Thoracic aorta (tissue), 2 donors: ENCODE measurements around the gene ZDHHC9. TPM values are rescaled to one million over a fixed set of nuclear protein-coding genes. Genes with fewer than 3 reads are reported as not detected.

ENCODE experiments used
- ATAC-seq: fragments of 150-250 bp; one replicate; pipeline ENCODE4 v1.8.0; 2017; ENCODE audit warnings: low read depth; ENCODE audit not compliant: insufficient number of reproducible peaks, low FRiP score
- DNase-seq: peaks from one replicate; pipeline ENCODE4 v3.0.0-alpha.2; 2020; ENCODE audit warnings: low spot score
- H3K27ac ChIP-seq, 2 donors: fragments of 200-600 bp; sonication (generic); 1 replicate in 1 of 2; 2 replicates in 1 of 2; pipeline ENCODE4 v1.5.1; 2016; ENCODE audit warnings: mild to moderate bottlenecking in 2 of 2, moderate library complexity in 2 of 2
- H3K27me3 ChIP-seq: fragments of 200-600 bp; sonication (generic); replicated peaks from 2 replicates; pipeline ENCODE4 v1.6.0; 2016; ENCODE audit warnings: mild to moderate bottlenecking; ENCODE audit not compliant: insufficient read depth
- H3K36me3 ChIP-seq: fragments of 200-600 bp; sonication (generic); one replicate; pipeline ENCODE4 v1.5.1; 2016
- H3K4me1 ChIP-seq, 2 donors: fragments of 200-600 bp; sonication (generic); 1 replicate in 1 of 2; 2 replicates in 1 of 2; pipeline versions ENCODE4 v1.5.1 to v1.6.0; 2016; ENCODE audit warnings: low read depth in 2 of 2, mild to moderate bottlenecking in 1 of 2; ENCODE audit not compliant: control insufficient read depth in 1 of 2
- H3K4me3 ChIP-seq: fragments of 200-600 bp; sonication (generic); 2 replicates; pipeline ENCODE4 v1.5.1; 2016; ENCODE audit warnings: mild to moderate bottlenecking
- H3K9me3 ChIP-seq: fragments of 200-600 bp; sonication (generic); 2 replicates; pipeline ENCODE4 v1.5.1; 2016
- CTCF ChIP-seq: fragments of 200-600 bp; sonication (generic); IDR thresholded peaks from one replicate; pipeline ENCODE4 v1.5.1; 2019; ENCODE audit warnings: antibody characterized with exemption
- total RNA-seq, 2 donors: library from RNA; depleted of rRNA; stranded (reverse); fragments of >200 nt; gene quantifications; one replicate each; pipeline versions ENCODE4 v1.1.0 to v1.2.3, GENCODE V29; 2016

The ZDHHC9 gene
- total RNA-seq, 2 donors from 2014 or later, result 18.3 to 38.4 TPM

GRCh38 chrX:129824620-129825019 lies 19.1 kb downstream of the ZDHHC9 start:
- no peak for TF ChIP-seq CTCF
- H3K4me1 ChIP-seq, result no peaks in the 10 kb centered on the region
- H3K27me3 ChIP-seq, result no peaks in the 10 kb centered on the region
- DNase-seq (no peak), ATAC-seq (no peak)
- no peak overlapping the region for H3K27ac ChIP-seq
- no peaks in the 10 kb centered on the region for H3K9me3 ChIP-seq
- H3K4me3 ChIP-seq, result no peak overlapping the region
- H3K36me3 ChIP-seq, result peaks cover 3% of the 10 kb centered on the region

- no peak for DNase-seq
- no peaks in the 10 kb centered on the region for H3K27me3 ChIP-seq
- no peaks in the 10 kb centered on the region for H3K4me1 ChIP-seq
- peaks cover 3% of the 10 kb centered on the region for H3K36me3 ChIP-seq
- no peak overlapping the region for H3K4me3 ChIP-seq
- no peak for ATAC-seq
- H3K9me3 ChIP-seq, result no peaks in the 10 kb centered on the region
- H3K27ac ChIP-seq, result no peak overlapping the region
- no peak for TF ChIP-seq CTCF
Observed at GRCh38 chrX:129823522-129823921, 20.2 kb downstream of the ZDHHC9 start.

GRCh38 chrX:129823115-129823514 lies 20.6 kb downstream of the ZDHHC9 start:
- Histone ChIP-seq H3K27me3 (no peaks in the 10 kb centered on the region), H3K36me3 (peaks cover 3% of the 10 kb centered on the region), H3K27ac (no peak overlapping the region), H3K9me3 (no peaks in the 10 kb centered on the region), H3K4me3 (no peak overlapping the region), H3K4me1 (no peaks in the 10 kb centered on the region)
- no peak for TF ChIP-seq CTCF
- ATAC-seq (no peak), DNase-seq (no peak)

GRCh38 chrX:129818123-129818522 lies 25.6 kb downstream of the ZDHHC9 start:
- no peak overlapping the region for H3K27ac ChIP-seq
- TF ChIP-seq CTCF, result no peak
- H3K27me3 ChIP-seq, result no peaks in the 10 kb centered on the region
- no peak overlapping the region for H3K4me3 ChIP-seq
- no peaks in the 10 kb centered on the region for H3K4me1 ChIP-seq
- peaks cover 3% of the 10 kb centered on the region for H3K36me3 ChIP-seq
- DNase-seq (no peak), ATAC-seq (no peak)
- no peaks in the 10 kb centered on the region for H3K9me3 ChIP-seq

GRCh38 chrX:129813662-129814368 lies 29.9 kb downstream of the ZDHHC9 start:
- TF ChIP-seq CTCF, result no peak
- Histone ChIP-seq H3K36me3 (no peaks in the 10 kb centered on the region), H3K4me1 (no peaks in the 10 kb centered on the region), H3K4me3 (no peak overlapping the region), H3K27ac (no peak overlapping the region), H3K27me3 (no peaks in the 10 kb centered on the region), H3K9me3 (no peaks in the 10 kb centered on the region)
- no peak for ATAC-seq
- no peak for DNase-seq
